GM23338 (cell line): ENCODE measurements around the gene POLE4. TPM values are rescaled to one million over a fixed set of nuclear protein-coding genes. Genes with fewer than 3 reads are reported as not detected.

ENCODE experiments used
- ATAC-seq: fragments of 200-7000 bp; cut with Tn5 transposase; 3 replicates; pipeline ENCODE4 v1.9.1; 2020
- DNase-seq: peaks from one replicate; pipeline ENCODE4 v3.0.0-alpha.2; 2015; ENCODE audit warnings: low spot score
- H2AFZ ChIP-seq: fragments of 200-600 bp; sonication (generic); 2 replicates; pipeline ENCODE4 v1.8.0; 2016; ENCODE audit warnings: antibody characterized with exemption, mild to moderate bottlenecking, moderate library complexity
- H3F3A ChIP-seq: fragments of 200-600 bp; sonication (generic); replicated peaks from 2 replicates; pipeline ENCODE4 v1.8.0; 2017; ENCODE audit warnings: antibody characterized with exemption, mixed run types, low read depth
- H3K27ac ChIP-seq: fragments of 200-600 bp; sonication (generic); 2 replicates; pipeline ENCODE4 v1.6.1; 2016; ENCODE audit warnings: low read depth
- H3K27me3 ChIP-seq: fragments of 200-600 bp; sonication (generic); 2 replicates; pipeline ENCODE4 v1.8.0; 2016; ENCODE audit warnings: mild to moderate bottlenecking, mixed run types, moderate library complexity; ENCODE audit not compliant: insufficient read depth
- H3K36me3 ChIP-seq: fragments of 200-600 bp; sonication (generic); 2 replicates; pipeline ENCODE4 v1.8.0; 2016; ENCODE audit warnings: mild to moderate bottlenecking; ENCODE audit not compliant: insufficient read depth
- H3K4me1 ChIP-seq: fragments of 200-600 bp; sonication (generic); 2 replicates; pipeline ENCODE4 v1.8.0; 2016; ENCODE audit warnings: mild to moderate bottlenecking, moderate library complexity; ENCODE audit not compliant: insufficient read depth
- H3K4me2 ChIP-seq: fragments of 200-600 bp; sonication (generic); 2 replicates; pipeline ENCODE4 v1.7.1; 2017; ENCODE audit warnings: mixed run types
- H3K4me3 ChIP-seq: fragments of 200-600 bp; sonication (generic); 2 replicates; pipeline ENCODE4 v1.6.1; 2016; ENCODE audit warnings: mixed run types
- H3K79me2 ChIP-seq: fragments of 200-600 bp; sonication (generic); replicated peaks from 2 replicates; pipeline ENCODE4 v1.8.0; 2017; ENCODE audit warnings: mild to moderate bottlenecking; ENCODE audit not compliant: insufficient read depth
- H3K9me2 ChIP-seq: fragments of 200-600 bp; sonication (generic); 2 replicates; pipeline ENCODE4 v1.8.0; 2017; ENCODE audit not compliant: insufficient read depth
- H4K20me1 ChIP-seq: fragments of 200-600 bp; sonication (generic); replicated peaks from 2 replicates; pipeline ENCODE4 v1.8.0; 2017; ENCODE audit warnings: mild to moderate bottlenecking; ENCODE audit not compliant: insufficient read depth
- H3K27ac Mint-ChIP-seq: 2 replicates; pipeline ENCODE4 v1.8.0; 2020; ENCODE audit warnings: inconsistent platforms, mild to moderate bottlenecking, moderate library complexity, mixed read lengths
- H3K27me3 Mint-ChIP-seq: 3 replicates; pipeline ENCODE4 v1.8.0; 2022; ENCODE audit warnings: low read depth, mild to moderate bottlenecking, moderate library complexity, mixed read lengths, inconsistent platforms; ENCODE audit not compliant: insufficient read depth, poor library complexity
- H3K36me3 Mint-ChIP-seq: 3 replicates; pipeline ENCODE4 v1.8.0; 2021; ENCODE audit warnings: low read depth, mild to moderate bottlenecking, inconsistent platforms, moderate library complexity, mixed read lengths
- H3K4me1 Mint-ChIP-seq: 3 replicates; pipeline ENCODE4 v1.8.0; 2020; ENCODE audit warnings: mild to moderate bottlenecking, inconsistent platforms, mixed read lengths
- H3K4me3 Mint-ChIP-seq: 3 replicates; pipeline ENCODE4 v1.8.0; 2021; ENCODE audit warnings: moderate library complexity, mild to moderate bottlenecking, inconsistent platforms, mixed read lengths
- H3K9me3 Mint-ChIP-seq: 3 replicates; pipeline ENCODE4 v1.8.0; 2020; ENCODE audit warnings: moderate library complexity, mild to moderate bottlenecking, inconsistent platforms, mixed read lengths
- CREB1 ChIP-seq: fragments of 250-450 bp; sonication (Bioruptor Pico); IDR thresholded peaks from 2 replicates; pipeline ENCODE4 v1.5.0; 2020; ENCODE audit warnings: low read depth, mild to moderate bottlenecking, moderate library complexity
- JUNB ChIP-seq: IDR thresholded peaks from one replicate; pipeline ENCODE4 v1.6.1; 2016; ENCODE audit warnings: antibody characterized with exemption; ENCODE audit not compliant: unreplicated experiment
- NANOG ChIP-seq: IDR thresholded peaks from 2 replicates; pipeline ENCODE4 v1.6.1; 2016; ENCODE audit warnings: antibody characterized with exemption, borderline replicate concordance
- ZNF331 ChIP-seq: fragments of 250-450 bp; sonication (Bioruptor Pico); IDR thresholded peaks from 2 replicates; pipeline ENCODE4 v1.5.0; 2020; ENCODE audit warnings: low read depth, mild to moderate bottlenecking, moderate library complexity
- polyA plus RNA-seq: library from polyadenylated mRNA; unstranded; fragments of >200 nt; fragmentation: Nextera tagmentation; extraction: Ambion mirVana; gene quantifications from 2 replicates; pipeline ENCODE4 v1.2.1, GENCODE V29; 2016
- total RNA-seq: library from RNA; depleted of rRNA; stranded (reverse); fragments of >200 nt; shearing (Covaris generic); gene quantifications from 2 replicates; pipeline ENCODE4 v1.2.3, GENCODE V29; 2014
- TF ChIP-seq, protein P1 (sequence below), 2 experiments: fragments of 200-600 bp in 1 of 2; sonication (generic) in 1 of 2; conservative IDR thresholded peaks; 2 replicates each; pipeline versions ENCODE4 v1.5.1 to v1.6.1; 2016 to 2017; ENCODE audit warnings: antibody characterized with exemption in 2 of 2, low read depth in 2 of 2, mild to moderate bottlenecking in 2 of 2, moderate library complexity in 1 of 2
- TF ChIP-seq, protein P2 (sequence below): IDR thresholded peaks from one replicate; pipeline ENCODE4 v1.6.1; 2018; ENCODE audit warnings: antibody characterized with exemption; ENCODE audit not compliant: unreplicated experiment
- TF ChIP-seq, protein P3 (sequence below): IDR thresholded peaks from 2 replicates; pipeline ENCODE4 v1.6.1; 2016; ENCODE audit warnings: antibody characterized with exemption

The POLE4 gene
- total and polyA plus RNA-seq, 2 experiments from 2014 or later = 24.4 to 105 TPM

DNA sequence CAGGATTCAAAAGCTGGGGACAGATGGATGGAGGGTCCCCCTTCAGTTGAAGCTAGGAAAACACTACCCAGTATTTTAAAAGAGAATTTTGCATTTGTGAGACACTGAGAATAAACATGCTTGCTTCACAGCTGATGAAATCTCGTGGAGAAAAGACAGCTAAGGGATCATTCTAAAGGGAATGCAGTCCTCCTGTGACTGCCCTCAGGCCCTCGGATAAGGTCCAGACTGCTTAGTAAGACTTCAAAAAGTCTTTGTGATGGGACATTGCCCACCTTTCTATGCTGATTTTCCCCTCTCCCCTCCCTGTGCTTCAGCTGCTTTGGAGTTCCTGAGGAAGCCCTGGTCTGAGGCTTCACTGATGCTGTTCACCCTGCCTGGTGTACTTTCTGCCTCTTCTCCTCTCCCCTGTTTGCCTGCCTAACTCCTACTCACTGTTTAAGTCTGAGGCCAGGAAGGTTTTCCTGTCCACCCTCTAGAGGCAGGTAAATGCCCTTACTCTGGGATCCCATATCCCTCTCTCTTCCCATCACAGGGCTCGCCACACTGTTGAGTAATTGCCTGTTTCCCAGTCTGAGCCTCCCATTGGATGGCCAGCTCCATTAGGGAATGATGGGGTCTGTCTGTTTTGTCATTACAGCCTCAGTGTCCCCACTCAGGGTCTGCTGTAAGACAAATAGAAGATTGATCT, 26.6 kb downstream of the POLE4 start:
- H3K9me3 Mint-ChIP-seq = no peaks in the 10 kb centered on the region; the same call in 1 of the 3 replicates
- no peaks in the 10 kb centered on the region for H3K27me3 ChIP-seq
- H3K79me2 ChIP-seq = no peaks in the 10 kb centered on the region
- H3K4me3 ChIP-seq = no peak overlapping the region
- H3K27ac Mint-ChIP-seq = peak overlapping the region; percentile 66; the same call in 1 of the 2 replicates
- no peaks in the 10 kb centered on the region; the same call in 2 of the 3 replicates for H3K36me3 Mint-ChIP-seq
- no peaks in the 10 kb centered on the region; the same call in 1 of the 2 replicates for H4K20me1 ChIP-seq
- peaks cover 4% of the 10 kb centered on the region for H3K27me3 Mint-ChIP-seq
- TF ChIP-seq, protein P1, sequence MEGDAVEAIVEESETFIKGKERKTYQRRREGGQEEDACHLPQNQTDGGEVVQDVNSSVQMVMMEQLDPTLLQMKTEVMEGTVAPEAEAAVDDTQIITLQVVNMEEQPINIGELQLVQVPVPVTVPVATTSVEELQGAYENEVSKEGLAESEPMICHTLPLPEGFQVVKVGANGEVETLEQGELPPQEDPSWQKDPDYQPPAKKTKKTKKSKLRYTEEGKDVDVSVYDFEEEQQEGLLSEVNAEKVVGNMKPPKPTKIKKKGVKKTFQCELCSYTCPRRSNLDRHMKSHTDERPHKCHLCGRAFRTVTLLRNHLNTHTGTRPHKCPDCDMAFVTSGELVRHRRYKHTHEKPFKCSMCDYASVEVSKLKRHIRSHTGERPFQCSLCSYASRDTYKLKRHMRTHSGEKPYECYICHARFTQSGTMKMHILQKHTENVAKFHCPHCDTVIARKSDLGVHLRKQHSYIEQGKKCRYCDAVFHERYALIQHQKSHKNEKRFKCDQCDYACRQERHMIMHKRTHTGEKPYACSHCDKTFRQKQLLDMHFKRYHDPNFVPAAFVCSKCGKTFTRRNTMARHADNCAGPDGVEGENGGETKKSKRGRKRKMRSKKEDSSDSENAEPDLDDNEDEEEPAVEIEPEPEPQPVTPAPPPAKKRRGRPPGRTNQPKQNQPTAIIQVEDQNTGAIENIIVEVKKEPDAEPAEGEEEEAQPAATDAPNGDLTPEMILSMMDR (conservative IDR thresholded peaks at IDR 0.05; ENCODE audit: low read depth in 2 of 2) = 0 out of 4 replicates have a peak, but pooled peaks of 1 of the 2 experiments have one; percentile 3
- TF ChIP-seq NANOG (no peak), CREB1 (CRISPR knock-in tag) (no peak), JUNB (no peak)
- TF ChIP-seq, protein P2, sequence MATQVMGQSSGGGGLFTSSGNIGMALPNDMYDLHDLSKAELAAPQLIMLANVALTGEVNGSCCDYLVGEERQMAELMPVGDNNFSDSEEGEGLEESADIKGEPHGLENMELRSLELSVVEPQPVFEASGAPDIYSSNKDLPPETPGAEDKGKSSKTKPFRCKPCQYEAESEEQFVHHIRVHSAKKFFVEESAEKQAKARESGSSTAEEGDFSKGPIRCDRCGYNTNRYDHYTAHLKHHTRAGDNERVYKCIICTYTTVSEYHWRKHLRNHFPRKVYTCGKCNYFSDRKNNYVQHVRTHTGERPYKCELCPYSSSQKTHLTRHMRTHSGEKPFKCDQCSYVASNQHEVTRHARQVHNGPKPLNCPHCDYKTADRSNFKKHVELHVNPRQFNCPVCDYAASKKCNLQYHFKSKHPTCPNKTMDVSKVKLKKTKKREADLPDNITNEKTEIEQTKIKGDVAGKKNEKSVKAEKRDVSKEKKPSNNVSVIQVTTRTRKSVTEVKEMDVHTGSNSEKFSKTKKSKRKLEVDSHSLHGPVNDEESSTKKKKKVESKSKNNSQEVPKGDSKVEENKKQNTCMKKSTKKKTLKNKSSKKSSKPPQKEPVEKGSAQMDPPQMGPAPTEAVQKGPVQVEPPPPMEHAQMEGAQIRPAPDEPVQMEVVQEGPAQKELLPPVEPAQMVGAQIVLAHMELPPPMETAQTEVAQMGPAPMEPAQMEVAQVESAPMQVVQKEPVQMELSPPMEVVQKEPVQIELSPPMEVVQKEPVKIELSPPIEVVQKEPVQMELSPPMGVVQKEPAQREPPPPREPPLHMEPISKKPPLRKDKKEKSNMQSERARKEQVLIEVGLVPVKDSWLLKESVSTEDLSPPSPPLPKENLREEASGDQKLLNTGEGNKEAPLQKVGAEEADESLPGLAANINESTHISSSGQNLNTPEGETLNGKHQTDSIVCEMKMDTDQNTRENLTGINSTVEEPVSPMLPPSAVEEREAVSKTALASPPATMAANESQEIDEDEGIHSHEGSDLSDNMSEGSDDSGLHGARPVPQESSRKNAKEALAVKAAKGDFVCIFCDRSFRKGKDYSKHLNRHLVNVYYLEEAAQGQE = no peak
- ATAC-seq (peak; percentile 93), DNase-seq (peak; percentile 36)
- H3K4me1 ChIP-seq = 0 out of 2 replicates have a peak, but pooled peaks cover 7% of the 10 kb centered on the region
- H3F3A ChIP-seq = no peaks in the 10 kb centered on the region
- peaks cover 3% of the 10 kb centered on the region; the same call in 1 of the 2 replicates for H3K36me3 ChIP-seq
- no peak overlapping the region for H3K4me3 Mint-ChIP-seq
- H3K9me2 ChIP-seq = no peaks in the 10 kb centered on the region
- no peak overlapping the region for H3K4me2 ChIP-seq
- no peak overlapping the region for H3K27ac ChIP-seq
- H2AFZ ChIP-seq = no peak overlapping the region; the same call in 1 of the 2 replicates
- peaks cover 11% of the 10 kb centered on the region; the same call in 2 of the 3 replicates for H3K4me1 Mint-ChIP-seq

DNA sequence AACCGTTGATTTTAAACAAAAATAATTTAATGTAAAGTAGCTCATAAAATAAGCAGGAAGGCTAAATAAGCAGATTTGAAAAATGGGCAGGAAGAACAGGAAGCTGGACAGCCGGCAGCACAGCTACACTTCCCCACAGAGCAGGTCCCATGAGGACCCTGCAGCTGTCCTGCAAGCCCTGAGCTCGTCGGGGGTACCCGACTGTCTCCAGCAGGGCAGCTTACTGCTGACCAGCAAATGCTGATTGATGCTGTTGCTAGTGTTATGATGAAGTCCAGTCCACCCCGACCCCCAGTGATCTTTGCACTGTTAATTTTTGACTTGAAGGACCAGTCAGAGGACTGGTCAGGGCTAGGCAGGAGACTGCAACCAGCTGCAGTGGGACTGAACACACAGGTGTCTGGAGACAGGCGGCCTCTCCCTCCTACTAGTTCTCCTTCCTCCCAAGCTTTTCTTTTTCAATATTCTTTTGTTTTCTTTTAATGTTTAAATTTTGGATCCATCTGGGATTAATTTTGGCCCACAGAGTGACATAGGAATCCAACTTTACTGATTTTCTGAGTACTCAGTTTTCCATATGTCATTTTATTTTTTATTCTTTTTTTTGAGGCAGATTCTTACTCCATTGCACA, 27.7 kb downstream of the POLE4 start:
- no peak for ATAC-seq
- H3K9me2 ChIP-seq = 0 out of 2 replicates have a peak, but pooled peaks cover 3% of the 10 kb centered on the region
- H3F3A ChIP-seq = no peaks in the 10 kb centered on the region
- Mint-ChIP-seq H3K4me3 (no peak overlapping the region), H3K4me1 (peaks cover 11% of the 10 kb centered on the region), H3K36me3 (no peaks in the 10 kb centered on the region; the same call in 2 of the 3 replicates), H3K9me3 (no peaks in the 10 kb centered on the region; the same call in 1 of the 3 replicates), H3K27ac (no peak overlapping the region), H3K27me3 (peaks cover 4% of the 10 kb centered on the region)
- H2AFZ ChIP-seq = no peak overlapping the region
- H3K27ac ChIP-seq = no peak overlapping the region
- no peak overlapping the region for H3K4me2 ChIP-seq
- H3K79me2 ChIP-seq = no peaks in the 10 kb centered on the region
- peaks cover 3% of the 10 kb centered on the region; the same call in 1 of the 2 replicates for H3K36me3 ChIP-seq
- H3K4me1 ChIP-seq = 0 out of 2 replicates have a peak, but pooled peaks cover 7% of the 10 kb centered on the region
- DNase-seq = no peak
- H3K27me3 ChIP-seq = no peaks in the 10 kb centered on the region
- no peak overlapping the region for H3K4me3 ChIP-seq
- H4K20me1 ChIP-seq = no peaks in the 10 kb centered on the region; the same call in 1 of the 2 replicates
- no peak for TF ChIP-seq ZNF331 (CRISPR knock-in tag)
- TF ChIP-seq, protein P2 = no peak
- TF ChIP-seq, protein P3, sequence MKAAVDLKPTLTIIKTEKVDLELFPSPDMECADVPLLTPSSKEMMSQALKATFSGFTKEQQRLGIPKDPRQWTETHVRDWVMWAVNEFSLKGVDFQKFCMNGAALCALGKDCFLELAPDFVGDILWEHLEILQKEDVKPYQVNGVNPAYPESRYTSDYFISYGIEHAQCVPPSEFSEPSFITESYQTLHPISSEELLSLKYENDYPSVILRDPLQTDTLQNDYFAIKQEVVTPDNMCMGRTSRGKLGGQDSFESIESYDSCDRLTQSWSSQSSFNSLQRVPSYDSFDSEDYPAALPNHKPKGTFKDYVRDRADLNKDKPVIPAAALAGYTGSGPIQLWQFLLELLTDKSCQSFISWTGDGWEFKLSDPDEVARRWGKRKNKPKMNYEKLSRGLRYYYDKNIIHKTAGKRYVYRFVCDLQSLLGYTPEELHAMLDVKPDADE = no peak
